GM12878 (cell line): Measurements from ENCODE around the gene LAMC3. TPM values are rescaled to one million over a fixed set of nuclear protein-coding genes. Genes with fewer than 3 reads are reported as not detected.

Experiments used
- ATAC-seq: fragments of 200-7000 bp; cut with Tn5 transposase; 3 replicates; pipeline ENCODE4 v1.9.1; 2020; ENCODE audit warnings: mild to moderate bottlenecking, moderate library complexity
- BruUV-seq: library from RNA; stranded (reverse); fragments of 400-500 nt; replicated peaks from 2 replicates; lab custom pipeline; 2021; lab: Mats Ljungman, UMichigan
- CTCF ChIA-PET: fragments of 300-600 bp; sonication (Branson Sonifier 250); formaldehyde crosslinking; extraction: SDS; loops from one replicate; lab custom pipeline; 2021; ENCODE audit warnings: inconsistent platforms; lab: Yijun Ruan, JAX
- POLR2A ChIA-PET: fragments of 350-600 bp; formaldehyde crosslinking; extraction: SDS; loops from one replicate; lab custom pipeline; 2021; ENCODE audit warnings: inconsistent platforms; lab: Charles Lee
- RAD21 ChIA-PET: fragments of 300-600 bp; sonication (Branson Sonifier 250); formaldehyde crosslinking; loops from one replicate; lab custom pipeline; 2023; ENCODE audit warnings: antibody characterized with exemption; ENCODE audit not compliant: unreplicated experiment; lab: Charles Lee
- SMC1A ChIA-PET: fragments of 300-600 bp; sonication (Branson Sonifier 250); formaldehyde crosslinking; loops from one replicate; lab custom pipeline; 2023; ENCODE audit not compliant: unreplicated experiment, uncharacterized antibody; lab: Charles Lee
- DNase-seq: peaks from one replicate; pipeline ENCODE4 v3.0.0-alpha.2; 2011; ENCODE audit warnings: low read depth, low spot score
- FAIRE-seq: peaks from 3 replicates; lab custom pipeline; 2011; peaks lifted over from hg19 to GRCh38; lab: Jason Lieb, UNC
- H2AFZ ChIP-seq: 2 replicates; pipeline ENCODE4 v1.6.0; 2011; ENCODE audit warnings: low read depth, low read length, control low read depth; ENCODE audit not compliant: control insufficient read depth
- H3K27ac ChIP-seq: 2 replicates; pipeline ENCODE4 v1.5.1; 2011; ENCODE audit warnings: control low read depth; ENCODE audit not compliant: control insufficient read depth, insufficient read depth
- H3K27me3 ChIP-seq, 2 experiments: replicated peaks in 1 of 2; 2 replicates each; pipeline versions ENCODE4 v1.6.0 to v1.6.1; 2011; ENCODE audit warnings: low read length in 1 of 2; ENCODE audit not compliant: control insufficient read depth in 2 of 2, insufficient read depth in 2 of 2
- H3K36me3 ChIP-seq, 2 experiments: 2 replicates each; pipeline ENCODE4 v1.5.1; 2011; ENCODE audit warnings: low read length in 1 of 2; ENCODE audit not compliant: control insufficient read depth in 2 of 2, insufficient read depth in 2 of 2
- H3K4me1 ChIP-seq: 2 replicates; pipeline ENCODE4 v1.6.1; 2011; ENCODE audit warnings: mild to moderate bottlenecking, low read length, moderate library complexity, mixed read lengths; ENCODE audit not compliant: control insufficient read depth, insufficient read depth
- H3K4me2 ChIP-seq: 2 replicates; pipeline ENCODE4 v1.6.0; 2011; ENCODE audit warnings: control low read depth; ENCODE audit not compliant: control insufficient read depth, insufficient read depth
- H3K4me3 ChIP-seq: fragments of 200-600 bp; sonication (generic); 2 replicates; pipeline ENCODE4 v1.5.1; 2016
- H3K79me2 ChIP-seq: 2 replicates; pipeline ENCODE4 v1.6.0; 2011; ENCODE audit warnings: low read length; ENCODE audit not compliant: control insufficient read depth, insufficient read depth
- H3K9ac ChIP-seq: 2 replicates; pipeline ENCODE4 v1.8.0; 2011; ENCODE audit warnings: low read length, control low read depth, mixed read lengths; ENCODE audit not compliant: control insufficient read depth, insufficient read depth
- H3K9me3 ChIP-seq: replicated peaks from 3 replicates; pipeline ENCODE4 v1.5.1; 2011; ENCODE audit warnings: mild to moderate bottlenecking, low read length; ENCODE audit not compliant: control insufficient read depth, insufficient read depth
- H4K20me1 ChIP-seq: 2 replicates; pipeline ENCODE4 v1.6.0; 2011; ENCODE audit not compliant: control insufficient read depth, insufficient read depth
- NR2C2 ChIP-seq: IDR thresholded peaks from 2 replicates; pipeline ENCODE4 v1.6.1; 2011; ENCODE audit warnings: borderline replicate concordance, low read depth; ENCODE audit not compliant: control insufficient read depth, insufficient read length
- SMAD5 ChIP-seq: IDR thresholded peaks from 2 replicates; pipeline ENCODE4 v1.6.1; 2016; ENCODE audit warnings: antibody characterized with exemption, low read depth
- WGBS: methylation state at CpG from one replicate; pipeline ENCODE4 v1.1.6; 2016; ENCODE audit warnings: low lambda C conversion rate; ENCODE audit not compliant: insufficient replicate concordance, insufficient coverage; ENCODE audit errors: missing lambda C conversion rate; 5-methylcytosine and 5-hydroxymethylcytosine counted together
- in situ Hi-C: fragments of 300-500 bp; cut with MboI; formaldehyde crosslinking; loops from 9 replicates; pipeline ENCODE4 v1.14.3; 2018; ENCODE audit warnings: mixed read lengths
- intact Hi-C: fragments of 100-400 bp; cut with micrococcal nuclease; formaldehyde crosslinking; loops from one replicate; pipeline ENCODE4 v1.14.2; 2022; ENCODE audit not compliant: unreplicated experiment
- polyA plus RNA-seq, 11 experiments: library from polyadenylated mRNA; depleted of rRNA in 4 of 11; unstranded in 6 of 11; stranded (reverse) in 5 of 11; fragments of >200 nt; fragmentation: Nextera tagmentation in 4 of 11; fragmentation: Illumina TruSeq in 1 of 11; extraction: Ambion mirVana in 4 of 11; extraction: Trizol in 1 of 11; gene quantifications; 1 replicate in 1 of 11; 2 replicates in 10 of 11; pipeline versions ENCODE4 v1.2.1 to v1.2.3, GENCODE V29; 2011 to 2016; ENCODE audit warnings: inconsistent platforms in 2 of 11, missing spikeins in 2 of 11, low read depth in 1 of 11
- total RNA-seq, 4 experiments: library from RNA; depleted of rRNA in 3 of 4; stranded (reverse); fragments of >200 nt in 3 of 4; fragmentation: Illumina TruSeq in 1 of 4; extraction: Trizol in 1 of 4; gene quantifications; 2 replicates each; pipeline versions ENCODE4 v1.2.1 to v1.2.3, GENCODE V29; 2013 to 2021
- TF ChIP-seq, protein P1 (sequence below): fragments of 450-650 bp; formaldehyde crosslinking; IDR thresholded peaks from 2 replicates; pipeline ENCODE4 v1.5.0; 2022; ENCODE audit warnings: mild to moderate bottlenecking, missing genetic modification characterization
- TF ChIP-seq, protein P2 (sequence below): fragments of 450-650 bp; IDR thresholded peaks from 2 replicates; pipeline ENCODE4 v1.6.1; 2018; ENCODE audit warnings: borderline replicate concordance, mild to moderate bottlenecking; ENCODE audit not compliant: partially characterized antibody

LAMC3 gene
- total and polyA plus RNA-seq, 10 of the 15 experiments (the other 5 are each of a cell fraction or from before 2014, with no cell fraction given): under 0.01 to 0.08 TPM; not detected in 8

DNA sequence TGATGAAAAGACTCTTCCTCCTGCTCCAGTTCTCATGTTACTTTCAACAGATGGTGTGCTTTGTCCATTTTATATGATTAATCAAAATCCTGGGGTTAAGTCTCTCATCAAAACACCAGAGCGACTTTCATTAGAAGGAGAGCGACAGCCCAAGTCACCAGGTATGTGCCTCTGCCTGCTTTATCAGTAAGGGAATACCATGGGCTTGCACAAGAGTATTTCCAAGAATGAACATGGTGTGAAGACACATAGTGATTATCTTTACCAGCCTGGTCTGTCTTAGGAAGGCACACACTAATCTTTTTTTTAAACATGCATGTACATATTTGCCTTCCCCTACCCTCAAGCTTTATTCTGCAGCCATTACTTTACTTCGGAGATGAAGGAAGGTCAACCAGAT is 131.6 kb downstream of the LAMC3 start:
- no peaks in the 10 kb centered on the region for H3K4me1 ChIP-seq
- in situ Hi-C loops: no loop called here
- ChIA-PET RAD21 (no interaction called here), CTCF (interaction anchor here (1.8 kb wide), 1 partner anchor 37 kb away, joined by 3 read pairs; no protein-coding TSS in a partner anchor), SMC1A (no interaction called here), POLR2A (no interaction called here)
- H4K20me1 ChIP-seq: no peaks in the 10 kb centered on the region
- no peak overlapping the region for H3K9ac ChIP-seq
- H3K79me2 ChIP-seq: no peaks in the 10 kb centered on the region
- H2AFZ ChIP-seq: no peak overlapping the region
- 95% methylated on average over 3 of the region's 3 CpGs for WGBS
- no TSS peak for BruUV-seq
- TF ChIP-seq NR2C2 (no peak), SMAD5 (no peak)
- TF ChIP-seq, protein P1, sequence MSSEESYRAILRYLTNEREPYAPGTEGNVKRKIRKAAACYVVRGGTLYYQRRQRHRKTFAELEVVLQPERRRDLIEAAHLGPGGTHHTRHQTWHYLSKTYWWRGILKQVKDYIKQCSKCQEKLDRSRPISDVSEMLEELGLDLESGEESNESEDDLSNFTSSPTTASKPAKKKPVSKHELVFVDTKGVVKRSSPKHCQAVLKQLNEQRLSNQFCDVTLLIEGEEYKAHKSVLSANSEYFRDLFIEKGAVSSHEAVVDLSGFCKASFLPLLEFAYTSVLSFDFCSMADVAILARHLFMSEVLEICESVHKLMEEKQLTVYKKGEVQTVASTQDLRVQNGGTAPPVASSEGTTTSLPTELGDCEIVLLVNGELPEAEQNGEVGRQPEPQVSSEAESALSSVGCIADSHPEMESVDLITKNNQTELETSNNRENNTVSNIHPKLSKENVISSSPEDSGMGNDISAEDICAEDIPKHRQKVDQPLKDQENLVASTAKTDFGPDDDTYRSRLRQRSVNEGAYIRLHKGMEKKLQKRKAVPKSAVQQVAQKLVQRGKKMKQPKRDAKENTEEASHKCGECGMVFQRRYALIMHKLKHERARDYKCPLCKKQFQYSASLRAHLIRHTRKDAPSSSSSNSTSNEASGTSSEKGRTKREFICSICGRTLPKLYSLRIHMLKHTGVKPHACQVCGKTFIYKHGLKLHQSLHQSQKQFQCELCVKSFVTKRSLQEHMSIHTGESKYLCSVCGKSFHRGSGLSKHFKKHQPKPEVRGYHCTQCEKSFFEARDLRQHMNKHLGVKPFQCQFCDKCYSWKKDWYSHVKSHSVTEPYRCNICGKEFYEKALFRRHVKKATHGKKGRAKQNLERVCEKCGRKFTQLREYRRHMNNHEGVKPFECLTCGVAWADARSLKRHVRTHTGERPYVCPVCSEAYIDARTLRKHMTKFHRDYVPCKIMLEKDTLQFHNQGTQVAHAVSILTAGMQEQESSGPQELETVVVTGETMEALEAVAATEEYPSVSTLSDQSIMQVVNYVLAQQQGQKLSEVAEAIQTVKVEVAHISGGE (CRISPR knock-in tag): no peak
- H3K9me3 ChIP-seq: no peaks in the 10 kb centered on the region
- H3K36me3 ChIP-seq: peaks cover 20 to 23% of the 10 kb centered on the region in 2 experiments
- no peak overlapping the region for H3K27ac ChIP-seq
- intact Hi-C loops: no loop called here
- no peak for FAIRE-seq
- no peaks in the 10 kb centered on the region for H3K27me3 ChIP-seq
- H3K4me2 ChIP-seq: no peak overlapping the region
- DNase-seq: no peak
- no peak overlapping the region for H3K4me3 ChIP-seq
- no peak for ATAC-seq

DNA sequence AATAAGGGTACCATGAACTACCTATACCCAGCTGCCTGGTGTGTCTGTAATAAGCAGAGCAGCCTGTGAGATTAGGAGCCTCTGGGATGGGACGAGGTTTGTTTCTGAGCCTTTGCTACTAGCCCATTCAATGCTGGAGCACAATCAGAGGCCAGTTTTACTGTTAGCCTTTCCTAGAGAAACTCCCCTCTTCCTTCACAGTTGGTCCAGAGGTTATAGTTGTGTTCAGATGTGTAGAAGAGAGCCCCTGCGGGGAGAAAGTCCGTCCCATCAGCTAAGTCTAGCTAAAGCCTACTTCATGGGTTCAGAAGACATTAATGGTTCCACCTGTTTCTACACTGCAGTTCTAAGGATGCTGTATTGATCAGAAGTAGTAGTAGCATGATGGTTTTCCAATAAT is 133.2 kb downstream of the LAMC3 start:
- H3K4me1 ChIP-seq: no peaks in the 10 kb centered on the region
- 100% methylated on average over 3 of the region's 3 CpGs for WGBS
- ATAC-seq (no peak), FAIRE-seq (no peak), DNase-seq (no peak)
- H3K36me3 ChIP-seq: peaks cover 16 to 26% of the 10 kb centered on the region in 2 experiments
- H2AFZ ChIP-seq: no peak overlapping the region
- RAD21 ChIA-PET: no interaction called here
- no peaks in the 10 kb centered on the region for H4K20me1 ChIP-seq
- no peaks in the 10 kb centered on the region for H3K9me3 ChIP-seq
- no peaks in the 10 kb centered on the region for H3K27me3 ChIP-seq
- POLR2A ChIA-PET: no interaction called here
- no TSS peak for BruUV-seq
- no peak overlapping the region for H3K4me3 ChIP-seq
- intact Hi-C loops (no loop called here), in situ Hi-C loops (no loop called here)
- no peak overlapping the region for H3K4me2 ChIP-seq
- CTCF ChIA-PET: interaction anchor here (0.6 kb wide), 1 partner anchor 906 kb away, joined by 3 read pairs; no protein-coding TSS in a partner anchor
- TF ChIP-seq, protein P2, sequence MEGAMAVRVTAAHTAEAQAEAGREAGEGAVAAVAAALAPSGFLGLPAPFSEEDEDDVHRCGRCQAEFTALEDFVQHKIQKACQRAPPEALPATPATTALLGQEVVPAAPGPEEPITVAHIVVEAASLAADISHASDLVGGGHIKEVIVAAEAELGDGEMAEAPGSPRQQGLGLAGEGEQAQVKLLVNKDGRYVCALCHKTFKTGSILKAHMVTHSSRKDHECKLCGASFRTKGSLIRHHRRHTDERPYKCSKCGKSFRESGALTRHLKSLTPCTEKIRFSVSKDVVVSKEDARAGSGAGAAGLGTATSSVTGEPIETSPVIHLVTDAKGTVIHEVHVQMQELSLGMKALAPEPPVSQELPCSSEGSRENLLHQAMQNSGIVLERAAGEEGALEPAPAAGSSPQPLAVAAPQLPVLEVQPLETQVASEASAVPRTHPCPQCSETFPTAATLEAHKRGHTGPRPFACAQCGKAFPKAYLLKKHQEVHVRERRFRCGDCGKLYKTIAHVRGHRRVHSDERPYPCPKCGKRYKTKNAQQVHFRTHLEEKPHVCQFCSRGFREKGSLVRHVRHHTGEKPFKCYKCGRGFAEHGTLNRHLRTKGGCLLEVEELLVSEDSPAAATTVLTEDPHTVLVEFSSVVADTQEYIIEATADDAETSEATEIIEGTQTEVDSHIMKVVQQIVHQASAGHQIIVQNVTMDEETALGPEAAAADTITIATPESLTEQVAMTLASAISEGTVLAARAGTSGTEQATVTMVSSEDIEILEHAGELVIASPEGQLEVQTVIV: no peak
- H3K79me2 ChIP-seq: no peaks in the 10 kb centered on the region
- no peak overlapping the region for H3K27ac ChIP-seq
- H3K9ac ChIP-seq: no peak overlapping the region
- SMC1A ChIA-PET: no interaction called here
